KOPT-K1 (cell line): ENCODE measurements around the gene BMP4.

ENCODE experiments used
- H3K27ac ChIP-seq: fragments of 200-600 bp; sonication (generic); 2 replicates; pipeline ENCODE4 v1.5.1; 2016; ENCODE audit warnings: antibody characterized with exemption, mild to moderate bottlenecking, low read depth, low read length; ENCODE audit not compliant: poor library complexity, severe bottlenecking
- H3K36me3 ChIP-seq: fragments of 200-600 bp; sonication (generic); 2 replicates; pipeline ENCODE4 v1.5.1; 2017; ENCODE audit warnings: antibody characterized with exemption, mild to moderate bottlenecking, low read length, moderate library complexity; ENCODE audit not compliant: insufficient read depth
- H3K9me3 ChIP-seq: fragments of 200-600 bp; sonication (generic); 2 replicates; pipeline ENCODE4 v1.5.1; 2017; ENCODE audit warnings: antibody characterized with exemption, low read length, mild to moderate bottlenecking; ENCODE audit not compliant: insufficient read depth, poor library complexity, severe bottlenecking

BMP4 gene

DNA sequence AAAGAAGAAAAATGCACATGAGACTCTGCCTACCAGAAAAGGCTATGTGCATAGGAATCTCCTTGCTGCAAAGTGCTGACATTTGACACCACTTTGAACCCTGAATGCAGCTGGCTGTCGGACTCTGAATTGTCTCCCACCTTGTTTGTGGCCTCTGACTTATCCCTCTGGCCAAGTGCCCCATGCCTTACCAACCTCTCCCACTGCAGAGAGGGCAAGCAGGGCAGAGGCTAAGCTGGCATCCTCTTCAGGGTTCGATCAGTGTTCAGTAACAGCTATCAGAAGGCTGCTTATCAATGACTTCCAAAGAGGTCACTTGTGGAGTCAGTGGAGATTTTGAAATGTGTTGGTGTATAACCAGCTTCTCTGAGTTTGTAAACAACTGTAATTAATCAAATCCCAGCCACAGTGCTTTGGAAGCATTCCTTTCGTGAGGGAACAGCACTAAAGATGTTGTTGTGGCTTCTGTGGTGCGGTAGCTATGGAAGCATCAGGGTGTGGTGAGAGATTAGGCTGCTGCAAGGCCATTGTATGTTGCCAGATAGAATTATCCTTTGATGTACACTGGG is 22.6 kb upstream of the BMP4 start:
- Histone ChIP-seq H3K27ac (no peak overlapping the region), H3K36me3 (no peaks in the 10 kb centered on the region), H3K9me3 (peaks cover 5% of the 10 kb centered on the region)

DNA sequence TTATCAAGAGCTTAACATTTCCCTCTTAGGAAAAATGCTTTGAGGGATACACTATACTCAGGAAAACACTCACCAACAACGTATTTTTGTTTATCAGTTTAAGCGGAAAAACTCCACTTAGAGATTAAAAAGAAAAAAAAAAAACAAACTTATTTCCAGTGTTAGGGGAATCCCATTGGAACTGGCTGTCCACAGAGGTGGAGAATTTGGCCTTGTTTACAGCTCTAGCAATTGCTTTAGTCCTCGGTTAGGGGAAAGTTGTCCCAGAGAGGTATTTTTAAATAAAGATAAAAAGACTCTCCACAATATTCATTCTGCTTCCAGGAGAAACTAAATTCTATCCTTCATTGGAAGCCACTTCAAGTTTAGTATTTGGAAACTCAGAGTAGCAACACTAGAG is 21.6 kb upstream of the BMP4 start:
- Histone ChIP-seq H3K27ac (no peak overlapping the region), H3K36me3 (no peaks in the 10 kb centered on the region), H3K9me3 (no peaks in the 10 kb centered on the region)

DNA sequence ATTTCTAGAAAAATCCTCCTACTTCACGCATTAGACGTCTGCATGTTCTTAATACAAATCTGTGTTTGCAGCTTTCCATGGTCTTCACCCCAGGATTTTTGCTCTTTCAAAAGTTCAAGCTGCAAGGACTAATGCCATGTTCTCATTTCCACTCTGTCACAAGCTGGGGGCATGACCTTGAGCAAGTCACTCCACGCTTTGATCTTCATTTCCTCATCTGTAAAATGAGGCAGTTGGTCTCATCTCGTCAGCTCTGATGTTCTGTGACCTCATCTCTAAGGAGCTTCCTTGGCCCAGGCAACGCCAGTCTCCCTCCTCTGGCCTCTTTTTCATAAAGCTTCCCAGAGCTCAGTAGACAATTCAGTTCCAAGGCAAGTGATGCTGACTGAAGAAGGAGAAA is 18.8 kb upstream of the BMP4 start:
- Histone ChIP-seq H3K36me3 (no peaks in the 10 kb centered on the region), H3K9me3 (no peaks in the 10 kb centered on the region)

DNA sequence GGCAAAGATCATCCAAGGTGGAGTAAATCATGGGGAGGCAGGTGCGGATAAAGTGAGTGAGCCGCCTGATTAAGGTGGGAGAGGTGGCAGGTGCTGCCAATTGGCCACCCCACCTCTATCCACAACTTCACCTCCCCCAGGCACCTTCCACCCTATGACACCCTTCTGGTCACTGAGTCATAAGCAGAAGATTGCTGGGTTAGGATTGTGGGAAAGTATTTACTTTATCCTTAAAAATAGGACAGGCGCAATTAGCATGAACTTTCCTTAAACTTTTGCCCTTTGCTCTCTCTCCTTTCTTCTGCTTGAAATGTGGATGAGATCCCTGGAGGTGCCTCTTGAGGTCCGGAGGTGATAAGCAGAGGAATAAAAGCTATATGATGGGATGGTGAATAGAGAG is 14.9 kb upstream of the BMP4 start:
- H3K36me3 ChIP-seq, result no peaks in the 10 kb centered on the region
- no peak overlapping the region for H3K27ac ChIP-seq
- no peaks in the 10 kb centered on the region for H3K9me3 ChIP-seq

More for the DNA sequence above, 18.8 kb upstream of the BMP4 start:
- H3K27ac ChIP-seq, result no peak overlapping the region

DNA sequence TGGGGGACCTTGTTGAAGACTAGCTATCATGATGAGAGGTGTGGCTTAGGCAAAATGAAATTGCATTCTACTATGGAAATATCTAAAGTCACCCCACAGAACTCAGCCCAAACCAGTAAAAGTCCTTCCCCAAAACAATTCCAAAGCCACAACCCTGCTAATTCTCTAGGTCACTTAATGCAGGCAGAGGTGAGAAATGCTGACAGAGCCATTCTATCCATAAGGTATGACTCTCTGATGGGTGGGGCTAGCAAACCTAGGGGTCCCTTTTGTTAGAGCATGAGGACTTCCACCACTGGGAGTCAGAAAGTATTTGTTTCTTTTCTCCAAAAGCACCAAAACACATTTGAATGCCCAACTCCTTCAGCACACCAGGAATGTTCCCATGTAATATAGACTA is 12.7 kb upstream of the BMP4 start:
- Histone ChIP-seq H3K9me3 (no peaks in the 10 kb centered on the region), H3K36me3 (no peaks in the 10 kb centered on the region), H3K27ac (no peak overlapping the region)

DNA sequence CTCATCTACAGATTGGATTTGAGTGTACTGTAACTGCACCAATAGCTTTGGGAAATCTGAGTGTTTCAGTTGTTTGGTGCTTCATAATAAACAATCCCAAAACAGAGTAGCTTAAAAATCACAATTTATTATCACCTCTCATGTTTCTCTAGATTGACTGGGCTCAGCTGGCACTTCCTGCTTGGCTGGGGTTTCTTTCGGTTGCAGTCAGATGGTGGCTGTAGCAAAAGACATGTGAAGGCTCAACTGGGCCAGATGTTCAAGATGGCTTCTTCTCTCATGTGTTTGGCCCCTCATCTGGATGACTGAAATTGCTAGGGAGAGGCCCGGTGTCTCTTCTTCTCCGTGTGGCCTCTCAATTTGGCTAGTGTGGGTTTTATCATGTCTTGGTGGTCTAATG is 12.1 kb upstream of the BMP4 start:
- Histone ChIP-seq H3K27ac (no peak overlapping the region), H3K9me3 (no peaks in the 10 kb centered on the region), H3K36me3 (no peaks in the 10 kb centered on the region)

DNA sequence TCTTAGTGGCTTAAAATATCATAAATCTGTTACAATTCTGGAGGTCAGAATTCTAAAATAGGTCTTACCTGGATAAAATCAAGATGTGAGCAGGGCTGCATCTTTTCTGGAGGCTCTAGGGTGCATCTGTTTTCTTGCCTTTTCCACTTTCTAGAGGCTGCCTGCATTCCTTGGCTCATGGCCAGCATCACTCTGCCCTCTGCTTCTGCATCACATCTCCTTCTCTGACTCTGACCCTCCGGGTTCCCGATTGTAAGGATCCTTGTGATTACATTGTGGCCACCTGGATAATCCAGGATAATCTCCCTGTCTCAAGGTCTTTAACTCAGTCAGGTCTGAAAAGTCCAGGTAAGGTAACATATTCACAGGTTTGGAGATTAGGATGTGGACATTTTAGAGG is 11.0 kb upstream of the BMP4 start:
- Histone ChIP-seq H3K9me3 (no peaks in the 10 kb centered on the region), H3K27ac (no peak overlapping the region), H3K36me3 (no peaks in the 10 kb centered on the region)

DNA sequence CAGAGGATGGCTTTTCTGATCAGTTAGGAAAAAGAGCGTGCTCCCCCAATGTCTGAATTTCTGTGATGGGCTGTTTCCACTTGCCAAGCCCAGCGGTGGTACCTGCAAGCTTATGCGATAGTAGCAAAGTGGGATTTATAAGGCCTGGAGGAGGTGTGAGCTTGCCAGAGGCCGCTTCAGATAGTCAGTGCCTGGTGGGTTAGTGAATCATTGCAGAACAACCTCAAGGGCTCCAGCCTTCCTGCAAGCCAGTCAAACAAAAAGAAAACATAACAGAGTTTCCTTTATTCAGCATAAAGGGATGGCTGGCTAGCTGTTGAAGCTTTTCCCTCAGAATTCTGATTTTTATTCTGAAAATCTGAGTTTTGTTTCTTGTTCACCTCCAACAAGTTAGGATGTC is 7.6 kb upstream of the BMP4 start:
- H3K9me3 ChIP-seq, result no peaks in the 10 kb centered on the region
- H3K36me3 ChIP-seq, result no peaks in the 10 kb centered on the region
- no peak overlapping the region for H3K27ac ChIP-seq

DNA sequence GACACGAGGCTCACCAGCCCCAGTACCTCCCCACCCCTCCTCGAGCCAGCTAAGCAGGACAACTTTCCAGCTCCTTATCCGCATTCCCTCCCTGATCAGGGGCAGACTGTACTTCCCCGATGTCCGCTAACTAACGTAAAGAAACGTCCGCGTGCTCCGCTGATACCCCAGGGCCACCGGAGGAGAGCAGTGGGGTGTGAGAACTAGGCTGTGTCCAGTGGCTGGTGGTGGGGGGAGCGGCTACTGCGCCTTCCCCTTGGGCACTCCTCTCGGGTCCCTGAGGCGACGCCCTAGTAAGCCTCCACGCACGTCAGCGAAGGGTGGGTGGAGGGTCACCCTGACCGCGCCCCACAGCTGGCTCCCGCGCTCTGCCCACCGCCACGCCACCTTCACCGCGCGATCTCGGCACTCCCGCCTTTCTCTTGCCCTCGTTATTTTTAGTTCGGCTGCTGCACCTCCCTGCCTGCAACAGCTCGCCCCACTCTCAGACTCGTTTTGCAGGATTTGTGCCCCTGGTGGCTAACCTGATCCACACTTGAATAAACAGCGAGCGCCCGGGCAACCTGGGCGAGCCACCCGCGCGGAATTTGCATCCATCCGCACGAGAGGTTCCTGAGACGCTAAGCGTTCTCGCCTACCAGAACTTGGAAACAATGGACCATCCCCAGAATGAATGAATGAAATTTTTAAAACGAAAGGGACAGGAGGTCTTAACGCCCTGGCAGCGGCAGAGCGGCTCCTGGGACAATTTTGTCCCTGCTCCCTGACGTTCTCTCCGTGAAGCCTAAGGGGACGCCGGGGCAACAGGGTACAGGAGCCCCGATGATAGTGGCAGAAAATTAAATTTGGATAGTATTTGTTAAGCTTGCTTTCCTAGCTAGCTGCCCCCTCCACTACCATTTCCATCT is 6.9 kb upstream of the BMP4 start:
- no peaks in the 10 kb centered on the region for H3K36me3 ChIP-seq
- no peaks in the 10 kb centered on the region for H3K9me3 ChIP-seq
- no peak overlapping the region for H3K27ac ChIP-seq

DNA sequence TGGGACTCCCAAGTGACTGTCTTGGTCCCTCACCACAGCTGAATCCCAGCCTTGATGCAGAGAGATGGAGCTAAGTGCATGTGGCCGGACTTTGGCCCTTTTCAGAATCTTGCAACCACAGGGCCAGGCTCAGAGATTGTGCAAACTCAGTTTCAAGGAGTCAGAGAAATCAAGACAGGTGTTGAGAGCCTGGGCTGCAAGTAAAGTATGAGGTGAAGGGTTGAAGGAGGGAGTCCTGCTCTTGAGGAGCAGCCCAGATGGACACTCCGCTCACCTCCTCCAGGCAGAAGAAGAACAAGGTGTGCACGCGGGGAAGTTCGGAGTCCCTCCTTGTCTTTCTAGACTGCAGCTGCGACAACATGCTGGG is 6.3 kb upstream of the BMP4 start:
- H3K27ac ChIP-seq, result no peak overlapping the region
- no peaks in the 10 kb centered on the region for H3K36me3 ChIP-seq
- no peaks in the 10 kb centered on the region for H3K9me3 ChIP-seq

DNA sequence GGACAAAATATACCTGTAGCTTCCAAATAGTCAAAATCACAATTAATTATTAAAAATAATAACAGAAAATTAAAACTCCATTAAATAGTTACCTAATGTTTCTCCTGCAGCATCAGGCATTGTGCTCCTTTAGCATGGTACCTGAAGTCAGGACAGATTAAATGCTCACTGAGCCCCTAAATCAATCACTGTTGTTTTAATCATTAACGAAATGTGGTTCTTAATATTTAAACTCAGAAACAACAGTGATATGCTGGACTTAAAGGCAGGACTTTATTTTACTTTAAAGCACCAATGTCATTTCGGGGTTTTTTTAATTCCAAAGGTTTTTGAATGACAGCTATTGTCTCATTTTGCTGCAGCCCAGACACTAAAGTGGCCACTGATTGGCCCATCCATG is 2.0 kb upstream of the BMP4 start:
- Histone ChIP-seq H3K36me3 (no peaks in the 10 kb centered on the region), H3K9me3 (peaks cover 12% of the 10 kb centered on the region), H3K27ac (no peak overlapping the region)

DNA sequence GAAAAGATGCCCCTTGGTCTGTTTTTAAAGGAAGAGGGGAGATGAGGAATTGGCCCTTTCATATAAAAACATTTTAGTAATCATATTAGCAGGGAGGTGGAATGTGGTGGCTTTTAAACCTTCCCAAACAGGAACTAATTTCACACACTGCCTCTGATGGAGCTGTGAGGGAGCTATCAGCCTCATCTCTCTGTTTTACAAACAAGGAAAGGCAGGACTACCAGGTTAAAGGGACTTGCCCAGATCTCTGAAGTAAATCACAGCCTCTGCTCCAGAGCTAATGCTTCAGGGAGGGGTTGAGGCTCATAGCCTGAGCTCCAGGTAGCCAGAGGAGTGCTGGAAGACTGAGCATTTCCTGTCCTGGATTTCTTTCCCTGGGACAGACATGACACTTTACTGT is 1.1 kb upstream of the BMP4 start:
- H3K27ac ChIP-seq, result no peak overlapping the region
- H3K36me3 ChIP-seq, result peaks cover 3% of the 10 kb centered on the region; the same call in 1 of the 2 replicates
- peaks cover 12% of the 10 kb centered on the region for H3K9me3 ChIP-seq

DNA sequence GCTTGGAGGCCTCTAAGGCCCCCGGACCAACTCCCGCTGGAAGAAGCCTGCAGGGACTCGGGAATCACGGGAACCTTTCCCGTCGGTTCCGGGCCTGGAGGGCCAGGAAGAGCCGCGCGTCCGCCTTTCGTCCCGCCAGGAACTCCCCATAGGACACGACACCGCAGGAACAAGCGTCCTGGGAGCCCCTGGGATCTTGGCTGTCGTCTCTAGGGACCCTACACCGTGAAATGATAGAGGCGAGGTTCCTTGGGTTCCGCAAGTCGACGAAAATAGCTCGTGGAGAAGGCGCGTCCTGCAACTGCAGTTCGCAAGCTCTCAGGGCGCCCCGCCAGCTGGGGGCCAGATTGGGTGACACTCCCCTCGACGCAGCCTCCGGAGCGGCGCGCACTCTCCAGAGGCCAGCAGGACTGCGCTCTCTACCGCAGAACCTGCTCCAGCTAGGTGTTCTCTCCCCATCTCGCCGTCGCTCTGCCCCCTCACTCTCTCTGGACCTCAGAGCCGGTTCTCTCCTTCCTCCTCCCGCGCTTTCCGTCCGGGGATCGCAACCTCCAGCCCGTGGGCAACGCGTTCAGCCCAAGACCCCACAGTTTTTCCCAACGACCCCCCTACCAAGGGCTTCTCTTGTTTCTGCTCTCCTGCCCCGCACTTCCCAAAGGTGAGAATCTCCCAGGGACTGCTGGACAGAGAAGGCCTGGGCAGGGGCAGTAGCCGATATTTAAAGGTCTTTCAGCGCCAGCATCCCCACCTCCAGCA is 776 bp downstream of the BMP4 start:
- H3K36me3 ChIP-seq, result peaks cover 22% of the 10 kb centered on the region
- H3K9me3 ChIP-seq, result peaks cover 12% of the 10 kb centered on the region
- peak overlapping the region; percentile 63 for H3K27ac ChIP-seq

DNA sequence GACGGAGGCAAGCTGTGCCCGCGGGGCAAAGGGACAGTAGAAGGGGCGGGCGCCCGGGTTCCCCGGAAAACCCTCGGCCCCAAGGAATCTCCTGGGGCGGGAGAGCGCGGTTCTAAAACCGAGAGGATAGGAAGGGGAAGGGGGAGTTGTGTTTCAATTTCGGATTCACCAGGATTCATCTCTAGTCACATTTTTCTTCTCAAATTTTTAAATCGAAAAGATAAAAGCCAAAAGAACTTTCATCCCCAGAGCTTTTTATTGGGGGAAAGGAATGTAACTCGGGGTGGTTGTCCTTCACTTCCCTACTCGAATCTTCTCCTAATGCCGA is 1.4 kb downstream of the BMP4 start:
- H3K36me3 ChIP-seq, result peaks cover 28% of the 10 kb centered on the region
- H3K9me3 ChIP-seq, result peaks cover 12% of the 10 kb centered on the region
- peak overlapping the region; percentile 63 for H3K27ac ChIP-seq

DNA sequence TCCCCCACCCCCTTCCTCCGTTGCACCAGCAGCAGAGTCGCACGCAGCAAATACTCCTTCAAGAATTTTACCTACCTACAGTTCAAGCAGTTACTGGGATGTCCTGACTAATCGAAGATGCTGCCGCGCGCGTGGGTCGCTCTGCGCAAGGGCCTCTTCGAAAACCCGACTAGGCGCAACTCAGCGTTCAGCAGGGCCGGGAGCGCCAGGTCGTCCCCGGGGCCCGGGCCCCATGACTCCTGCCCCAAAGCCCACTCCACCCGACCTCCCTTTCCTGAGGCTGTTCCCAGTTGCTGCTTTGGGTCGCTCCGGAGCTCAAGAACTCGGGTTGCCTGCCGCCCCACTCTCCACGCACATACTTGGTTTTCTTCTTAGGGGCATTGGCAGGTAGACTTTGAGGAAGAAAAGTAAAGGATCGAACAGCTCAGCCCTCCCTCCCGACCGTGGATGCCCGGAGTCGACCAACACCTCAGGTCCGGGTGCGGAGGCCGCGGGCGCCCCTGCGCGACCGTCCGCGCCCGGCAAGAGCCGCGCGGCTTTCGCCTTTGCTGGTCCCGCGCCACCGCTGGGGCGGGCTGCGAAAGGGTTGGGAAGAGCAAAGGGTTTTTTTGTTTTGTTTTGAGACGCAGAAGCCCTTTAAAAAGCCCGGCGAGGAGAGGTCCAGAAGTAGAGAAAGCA is 1.9 kb downstream of the BMP4 start:
- Histone ChIP-seq H3K9me3 (peaks cover 12% of the 10 kb centered on the region), H3K27ac (peak overlapping the region; percentile 63), H3K36me3 (peaks cover 33% of the 10 kb centered on the region)
